ENCODE measurements around the gene SLC22A23. TPM values are rescaled to one million over a fixed set of nuclear protein-coding genes. Genes with fewer than 3 reads are reported as not detected.

The SLC22A23 gene
- total RNA-seq, 2 donors from 2014 or later, result 53.1 to 129 TPM

DNA sequence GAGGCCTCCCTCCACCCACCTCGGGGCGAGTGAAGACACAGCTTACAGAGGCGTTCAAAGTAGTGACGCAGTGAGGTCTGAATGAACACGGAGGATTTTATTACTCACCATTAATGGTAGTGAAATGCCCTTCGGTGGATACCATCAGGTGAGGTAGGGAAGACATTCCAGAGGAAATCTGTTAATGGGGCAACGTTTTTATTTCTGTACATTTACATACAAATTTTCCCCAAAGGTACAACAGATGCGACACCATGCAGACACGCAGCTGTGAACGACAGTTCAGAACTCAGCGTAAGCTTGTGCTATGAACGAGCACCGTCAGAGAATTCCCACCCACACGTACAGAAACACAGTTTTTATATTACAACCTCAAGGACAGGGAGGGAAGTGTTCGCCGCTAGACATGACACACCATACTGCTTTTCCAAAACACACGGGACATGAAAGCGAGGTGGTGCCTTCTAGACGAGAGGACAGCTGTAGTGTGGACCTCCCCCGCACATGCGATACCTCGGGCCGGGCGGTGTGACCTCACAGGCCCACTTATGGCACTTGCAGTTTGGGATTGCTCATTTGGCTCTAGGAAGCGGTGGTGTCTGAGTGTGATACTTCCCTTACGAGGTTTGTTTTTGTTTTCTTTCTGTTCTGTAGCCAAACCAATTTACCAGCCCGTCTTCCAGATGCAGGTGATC lies 187.4 kb downstream of the SLC22A23 start:
- Histone ChIP-seq H3K9me3 (no peaks in the 10 kb centered on the region), H3K4me3 (no peak overlapping the region), H3K27ac (no peak overlapping the region), H3K27me3 (replicated peaks; ENCODE audit: insufficient read depth) (no peaks in the 10 kb centered on the region), H3K36me3 (no peaks in the 10 kb centered on the region), H3K4me1 (replicated peaks) (no peaks in the 10 kb centered on the region)
- intact Hi-C loops (cut with DNase I), result no loop called here
- no peak for DNase-seq (ENCODE audit: low spot score)
- TF ChIP-seq, protein P1, sequence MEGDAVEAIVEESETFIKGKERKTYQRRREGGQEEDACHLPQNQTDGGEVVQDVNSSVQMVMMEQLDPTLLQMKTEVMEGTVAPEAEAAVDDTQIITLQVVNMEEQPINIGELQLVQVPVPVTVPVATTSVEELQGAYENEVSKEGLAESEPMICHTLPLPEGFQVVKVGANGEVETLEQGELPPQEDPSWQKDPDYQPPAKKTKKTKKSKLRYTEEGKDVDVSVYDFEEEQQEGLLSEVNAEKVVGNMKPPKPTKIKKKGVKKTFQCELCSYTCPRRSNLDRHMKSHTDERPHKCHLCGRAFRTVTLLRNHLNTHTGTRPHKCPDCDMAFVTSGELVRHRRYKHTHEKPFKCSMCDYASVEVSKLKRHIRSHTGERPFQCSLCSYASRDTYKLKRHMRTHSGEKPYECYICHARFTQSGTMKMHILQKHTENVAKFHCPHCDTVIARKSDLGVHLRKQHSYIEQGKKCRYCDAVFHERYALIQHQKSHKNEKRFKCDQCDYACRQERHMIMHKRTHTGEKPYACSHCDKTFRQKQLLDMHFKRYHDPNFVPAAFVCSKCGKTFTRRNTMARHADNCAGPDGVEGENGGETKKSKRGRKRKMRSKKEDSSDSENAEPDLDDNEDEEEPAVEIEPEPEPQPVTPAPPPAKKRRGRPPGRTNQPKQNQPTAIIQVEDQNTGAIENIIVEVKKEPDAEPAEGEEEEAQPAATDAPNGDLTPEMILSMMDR (IDR thresholded peaks at IDR 0.05), result no peak
- TF ChIP-seq POLR2A (IDR thresholded peaks at IDR 0.05) (no peak), POLR2AphosphoS5 (IDR thresholded peaks at IDR 0.05) (no peak)
- 77% methylated on average over 27 of the region's 27 CpGs for WGBS

DNA sequence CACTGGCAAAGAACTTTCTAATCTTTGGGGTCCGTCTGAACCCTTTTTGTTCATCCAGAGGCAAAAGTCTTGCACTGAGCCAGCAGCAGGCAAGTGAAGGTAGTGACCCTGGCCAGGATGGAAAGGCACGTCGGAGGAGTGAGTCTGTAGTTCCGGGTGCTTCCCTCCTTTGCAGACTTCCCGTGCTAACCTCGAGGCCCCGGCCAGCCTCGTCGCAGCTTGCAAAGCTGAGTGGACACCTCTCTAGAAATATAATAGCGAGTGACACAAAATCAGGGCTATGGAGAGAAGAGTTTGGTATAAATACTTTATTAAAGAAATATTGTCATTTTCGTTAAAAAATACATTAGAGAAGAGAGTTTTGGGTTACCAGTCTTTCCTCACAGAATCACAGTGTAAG lies 188.2 kb downstream of the SLC22A23 start:
- intact Hi-C loops (cut with DNase I), result no loop called here
- no peak for DNase-seq (ENCODE audit: low spot score)
- Histone ChIP-seq H3K9me3 (no peaks in the 10 kb centered on the region), H3K4me1 (replicated peaks) (no peaks in the 10 kb centered on the region), H3K36me3 (no peaks in the 10 kb centered on the region), H3K4me3 (no peak overlapping the region), H3K27me3 (replicated peaks; ENCODE audit: insufficient read depth) (no peaks in the 10 kb centered on the region), H3K27ac (no peak overlapping the region)
- TF ChIP-seq, protein P1 (IDR thresholded peaks at IDR 0.05), result no peak
- TF ChIP-seq POLR2AphosphoS5 (IDR thresholded peaks at IDR 0.05) (no peak), POLR2A (IDR thresholded peaks at IDR 0.05) (no peak)
- WGBS, result 86% methylated on average over 11 of the region's 11 CpGs

DNA sequence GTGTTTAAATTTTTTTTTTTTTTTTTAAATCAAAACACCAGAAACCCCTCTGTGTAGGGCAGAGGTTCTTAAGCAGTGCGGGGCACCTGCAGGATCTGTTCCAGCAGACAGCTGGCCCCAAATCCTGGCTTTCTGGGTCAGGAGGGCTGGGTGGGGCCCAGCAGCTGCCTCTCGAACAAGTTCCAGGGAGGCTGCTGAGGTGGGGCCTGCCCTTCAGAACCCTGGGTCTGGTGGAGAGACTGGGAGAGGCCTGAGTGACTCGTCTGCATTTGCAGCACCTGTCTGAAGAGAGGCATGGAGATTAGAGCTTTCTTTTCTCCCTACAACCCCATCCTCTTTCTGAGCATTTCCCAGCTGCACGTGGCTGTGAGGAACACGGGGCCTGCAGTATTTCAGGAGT lies 189.7 kb downstream of the SLC22A23 start:
- Histone ChIP-seq H3K36me3 (no peaks in the 10 kb centered on the region), H3K4me3 (no peak overlapping the region), H3K27me3 (replicated peaks; ENCODE audit: insufficient read depth) (no peaks in the 10 kb centered on the region), H3K27ac (no peak overlapping the region), H3K4me1 (replicated peaks) (no peaks in the 10 kb centered on the region), H3K9me3 (no peaks in the 10 kb centered on the region)
- TF ChIP-seq POLR2AphosphoS5 (IDR thresholded peaks at IDR 0.05) (no peak), POLR2A (IDR thresholded peaks at IDR 0.05) (no peak)
- TF ChIP-seq, protein P1 (IDR thresholded peaks at IDR 0.05), result no peak
- no peak for DNase-seq (ENCODE audit: low spot score)
- 83% methylated on average over 5 of the region's 5 CpGs for WGBS
- intact Hi-C loops (cut with DNase I), result no loop called here

DNA sequence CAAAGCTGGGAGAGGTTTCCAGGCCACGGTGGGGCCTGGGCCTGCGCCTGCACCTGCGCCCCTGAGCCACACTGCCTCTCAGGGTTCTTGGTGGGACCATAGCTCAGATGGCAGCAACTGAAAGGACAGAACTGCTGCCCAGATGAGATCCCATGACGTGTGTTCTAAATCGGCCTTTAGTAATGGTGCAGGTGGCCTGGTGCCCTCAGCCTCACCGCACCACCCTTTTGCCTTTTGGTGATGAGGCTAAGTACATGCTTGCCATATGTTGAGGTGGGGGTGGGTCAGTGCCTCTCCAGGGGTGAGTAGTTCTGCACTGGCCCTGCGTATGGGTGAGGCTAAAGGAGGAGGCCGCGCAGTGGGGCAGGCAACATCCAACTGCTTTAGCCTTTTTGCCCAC lies 190.7 kb downstream of the SLC22A23 start:
- Histone ChIP-seq H3K27ac (no peak overlapping the region), H3K4me3 (no peak overlapping the region), H3K27me3 (replicated peaks; ENCODE audit: insufficient read depth) (no peaks in the 10 kb centered on the region), H3K36me3 (no peaks in the 10 kb centered on the region), H3K4me1 (replicated peaks) (no peaks in the 10 kb centered on the region), H3K9me3 (no peaks in the 10 kb centered on the region)
- WGBS, result 54% methylated on average over 9 of the region's 9 CpGs
- intact Hi-C loops (cut with DNase I), result no loop called here
- DNase-seq (ENCODE audit: low spot score), result no peak
- TF ChIP-seq POLR2A (IDR thresholded peaks at IDR 0.05) (no peak), POLR2AphosphoS5 (IDR thresholded peaks at IDR 0.05) (no peak)
- TF ChIP-seq, protein P1 (IDR thresholded peaks at IDR 0.05), result no peak

DNA sequence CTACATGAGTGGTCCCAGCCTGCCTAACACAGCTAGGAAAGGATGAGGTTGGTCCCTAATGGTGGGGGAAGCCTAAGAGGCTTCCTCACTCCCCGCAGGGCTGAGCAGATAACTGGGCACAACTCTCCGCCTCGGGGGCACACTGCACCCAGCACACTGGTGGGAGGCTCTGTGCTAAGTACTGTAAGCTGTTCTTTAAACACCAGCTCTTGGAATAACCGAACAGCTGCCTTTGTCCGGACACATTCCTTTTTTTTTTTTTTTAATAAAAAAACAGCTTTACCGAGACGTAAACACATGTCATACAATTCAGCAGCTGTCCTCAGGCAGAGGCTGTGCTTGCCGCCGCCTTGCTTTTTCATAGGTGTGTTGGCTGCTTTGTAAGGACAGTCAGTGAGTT lies 191.2 kb downstream of the SLC22A23 start:
- no peaks in the 10 kb centered on the region for H3K27me3 ChIP-seq (replicated peaks; ENCODE audit: insufficient read depth)
- H3K4me3 ChIP-seq, result no peak overlapping the region
- intact Hi-C loops (cut with DNase I), result no loop called here
- H3K4me1 ChIP-seq (replicated peaks), result no peaks in the 10 kb centered on the region
- H3K27ac ChIP-seq, result no peak overlapping the region
- H3K9me3 ChIP-seq, result no peaks in the 10 kb centered on the region
- WGBS, result 42% methylated on average over 9 of the region's 9 CpGs
- TF ChIP-seq POLR2AphosphoS5 (IDR thresholded peaks at IDR 0.05), result no peak
- TF ChIP-seq POLR2A (IDR thresholded peaks at IDR 0.05), result no peak
- TF ChIP-seq, protein P1 (IDR thresholded peaks at IDR 0.05), result no peak
- DNase-seq (ENCODE audit: low spot score), result no peak
- no peaks in the 10 kb centered on the region for H3K36me3 ChIP-seq
